ENCODE results near the gene KCNA5.

DNA sequence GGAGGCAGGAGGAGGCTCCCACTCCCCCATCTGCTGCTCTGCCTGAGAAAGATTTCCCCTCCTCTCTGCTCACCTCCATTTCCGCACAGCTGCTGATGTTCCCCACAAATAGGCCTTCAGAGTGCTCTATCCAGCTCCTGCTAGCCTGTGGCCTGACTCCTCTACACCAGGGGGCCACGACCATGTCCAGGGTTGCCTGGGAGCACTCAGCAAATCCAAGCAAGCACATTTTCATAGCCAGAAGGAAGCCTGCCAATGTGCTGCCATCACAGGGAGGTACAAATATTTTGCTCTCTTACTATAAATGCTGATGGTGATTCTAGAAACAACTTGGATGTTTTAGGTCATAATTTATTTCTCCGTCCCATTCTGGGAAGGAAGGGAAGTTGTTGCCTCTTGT lies 17.3 kb downstream of the KCNA5 start:
- TF ChIP-seq, protein P1, sequence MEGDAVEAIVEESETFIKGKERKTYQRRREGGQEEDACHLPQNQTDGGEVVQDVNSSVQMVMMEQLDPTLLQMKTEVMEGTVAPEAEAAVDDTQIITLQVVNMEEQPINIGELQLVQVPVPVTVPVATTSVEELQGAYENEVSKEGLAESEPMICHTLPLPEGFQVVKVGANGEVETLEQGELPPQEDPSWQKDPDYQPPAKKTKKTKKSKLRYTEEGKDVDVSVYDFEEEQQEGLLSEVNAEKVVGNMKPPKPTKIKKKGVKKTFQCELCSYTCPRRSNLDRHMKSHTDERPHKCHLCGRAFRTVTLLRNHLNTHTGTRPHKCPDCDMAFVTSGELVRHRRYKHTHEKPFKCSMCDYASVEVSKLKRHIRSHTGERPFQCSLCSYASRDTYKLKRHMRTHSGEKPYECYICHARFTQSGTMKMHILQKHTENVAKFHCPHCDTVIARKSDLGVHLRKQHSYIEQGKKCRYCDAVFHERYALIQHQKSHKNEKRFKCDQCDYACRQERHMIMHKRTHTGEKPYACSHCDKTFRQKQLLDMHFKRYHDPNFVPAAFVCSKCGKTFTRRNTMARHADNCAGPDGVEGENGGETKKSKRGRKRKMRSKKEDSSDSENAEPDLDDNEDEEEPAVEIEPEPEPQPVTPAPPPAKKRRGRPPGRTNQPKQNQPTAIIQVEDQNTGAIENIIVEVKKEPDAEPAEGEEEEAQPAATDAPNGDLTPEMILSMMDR (conservative IDR thresholded peaks at IDR 0.05; ENCODE audit: low read depth, low read length): no peak
- TF ChIP-seq EZH2 (IDR thresholded peaks at IDR 0.05; ENCODE audit: low read length, unreplicated experiment): no peak
- TF ChIP-seq EZH2phosphoT487 (IDR thresholded peaks at IDR 0.05; ENCODE audit: borderline replicate concordance, low read length): no peak
